Measurements from ENCODE around the gene IL1B.

IL1B gene

GRCh38 chr2:112843288-112843687 lies 6.7 kb upstream of the IL1B start:
- no peaks in the 10 kb centered on the region for H3K9me3 ChIP-seq (ENCODE audit: low read length)
- no peaks in the 10 kb centered on the region for H3K36me3 ChIP-seq (ENCODE audit: insufficient read depth, low read length)
- H3F3A ChIP-seq (ENCODE audit: insufficient read depth, low read length) = no peaks in the 10 kb centered on the region
- no peaks in the 10 kb centered on the region; the same call in 1 of the 2 replicates for H3K27me3 ChIP-seq (ENCODE audit: insufficient read depth, low read length)
- H4K20me1 ChIP-seq (ENCODE audit: insufficient read depth, low read length) = no peaks in the 10 kb centered on the region
- H3K4me1 ChIP-seq (ENCODE audit: insufficient read depth, low read length, severe bottlenecking) = no peaks in the 10 kb centered on the region
- H3K4me2 ChIP-seq (ENCODE audit: low read length) = no peak overlapping the region
- H3K9me2 ChIP-seq (ENCODE audit: low read depth, low read length) = no peaks in the 10 kb centered on the region
- H3K9ac ChIP-seq (ENCODE audit: low read length) = no peak overlapping the region
- no peaks in the 10 kb centered on the region for H3K79me2 ChIP-seq (ENCODE audit: insufficient read depth, low read length)
- no peak overlapping the region for H3K4me3 ChIP-seq (ENCODE audit: low read depth, low read length, poor library complexity, severe bottlenecking)
- no peak overlapping the region for H2AFZ ChIP-seq (ENCODE audit: low read length)
- TF ChIP-seq EZH2 (IDR thresholded peaks at IDR 0.05; ENCODE audit: borderline replicate concordance, low read length) = no peak
- TF ChIP-seq, protein P1, sequence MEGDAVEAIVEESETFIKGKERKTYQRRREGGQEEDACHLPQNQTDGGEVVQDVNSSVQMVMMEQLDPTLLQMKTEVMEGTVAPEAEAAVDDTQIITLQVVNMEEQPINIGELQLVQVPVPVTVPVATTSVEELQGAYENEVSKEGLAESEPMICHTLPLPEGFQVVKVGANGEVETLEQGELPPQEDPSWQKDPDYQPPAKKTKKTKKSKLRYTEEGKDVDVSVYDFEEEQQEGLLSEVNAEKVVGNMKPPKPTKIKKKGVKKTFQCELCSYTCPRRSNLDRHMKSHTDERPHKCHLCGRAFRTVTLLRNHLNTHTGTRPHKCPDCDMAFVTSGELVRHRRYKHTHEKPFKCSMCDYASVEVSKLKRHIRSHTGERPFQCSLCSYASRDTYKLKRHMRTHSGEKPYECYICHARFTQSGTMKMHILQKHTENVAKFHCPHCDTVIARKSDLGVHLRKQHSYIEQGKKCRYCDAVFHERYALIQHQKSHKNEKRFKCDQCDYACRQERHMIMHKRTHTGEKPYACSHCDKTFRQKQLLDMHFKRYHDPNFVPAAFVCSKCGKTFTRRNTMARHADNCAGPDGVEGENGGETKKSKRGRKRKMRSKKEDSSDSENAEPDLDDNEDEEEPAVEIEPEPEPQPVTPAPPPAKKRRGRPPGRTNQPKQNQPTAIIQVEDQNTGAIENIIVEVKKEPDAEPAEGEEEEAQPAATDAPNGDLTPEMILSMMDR (IDR thresholded peaks at IDR 0.05; ENCODE audit: low read length) = no peak
- no peak overlapping the region for H3K27ac ChIP-seq (ENCODE audit: low read depth, low read length, poor library complexity, severe bottlenecking)

GRCh38 chr2:112841295-112842044 lies 4.9 kb upstream of the IL1B start:
- H2AFZ ChIP-seq (ENCODE audit: low read length) = no peak overlapping the region
- H3K79me2 ChIP-seq (ENCODE audit: insufficient read depth, low read length) = no peaks in the 10 kb centered on the region
- H4K20me1 ChIP-seq (ENCODE audit: insufficient read depth, low read length) = no peaks in the 10 kb centered on the region
- H3K27ac ChIP-seq (ENCODE audit: low read depth, low read length, poor library complexity, severe bottlenecking) = no peak overlapping the region
- no peaks in the 10 kb centered on the region for H3K4me1 ChIP-seq (ENCODE audit: insufficient read depth, low read length, severe bottlenecking)
- H3K27me3 ChIP-seq (ENCODE audit: insufficient read depth, low read length) = no peaks in the 10 kb centered on the region; the same call in 1 of the 2 replicates
- H3K36me3 ChIP-seq (ENCODE audit: insufficient read depth, low read length) = no peaks in the 10 kb centered on the region
- TF ChIP-seq, protein P1 (IDR thresholded peaks at IDR 0.05; ENCODE audit: low read length) = no peak
- no peak for TF ChIP-seq EZH2 (IDR thresholded peaks at IDR 0.05; ENCODE audit: borderline replicate concordance, low read length)
- H3K9me3 ChIP-seq (ENCODE audit: low read length) = no peaks in the 10 kb centered on the region
- H3K4me3 ChIP-seq (ENCODE audit: low read depth, low read length, poor library complexity, severe bottlenecking) = no peak overlapping the region
- H3K4me2 ChIP-seq (ENCODE audit: low read length) = no peak overlapping the region
- H3K9me2 ChIP-seq (ENCODE audit: low read depth, low read length) = no peaks in the 10 kb centered on the region
- H3K9ac ChIP-seq (ENCODE audit: low read length) = no peak overlapping the region
- no peaks in the 10 kb centered on the region for H3F3A ChIP-seq (ENCODE audit: insufficient read depth, low read length)

GRCh38 chr2:112840068-112840445 lies 3.5 kb upstream of the IL1B start:
- H3K4me3 ChIP-seq (ENCODE audit: low read depth, low read length, poor library complexity, severe bottlenecking) = no peak overlapping the region
- H3K9ac ChIP-seq (ENCODE audit: low read length) = no peak overlapping the region
- H3K4me2 ChIP-seq (ENCODE audit: low read length) = no peak overlapping the region
- H3K27ac ChIP-seq (ENCODE audit: low read depth, low read length, poor library complexity, severe bottlenecking) = no peak overlapping the region
- H3F3A ChIP-seq (ENCODE audit: insufficient read depth, low read length) = no peaks in the 10 kb centered on the region
- no peaks in the 10 kb centered on the region for H3K9me2 ChIP-seq (ENCODE audit: low read depth, low read length)
- H3K36me3 ChIP-seq (ENCODE audit: insufficient read depth, low read length) = no peaks in the 10 kb centered on the region
- H3K79me2 ChIP-seq (ENCODE audit: insufficient read depth, low read length) = no peaks in the 10 kb centered on the region
- H2AFZ ChIP-seq (ENCODE audit: low read length) = no peak overlapping the region
- no peaks in the 10 kb centered on the region for H3K4me1 ChIP-seq (ENCODE audit: insufficient read depth, low read length, severe bottlenecking)
- TF ChIP-seq EZH2 (IDR thresholded peaks at IDR 0.05; ENCODE audit: borderline replicate concordance, low read length) = no peak
- TF ChIP-seq, protein P1 (IDR thresholded peaks at IDR 0.05; ENCODE audit: low read length) = no peak
- no peaks in the 10 kb centered on the region; the same call in 1 of the 2 replicates for H3K27me3 ChIP-seq (ENCODE audit: insufficient read depth, low read length)
- H3K9me3 ChIP-seq (ENCODE audit: low read length) = no peaks in the 10 kb centered on the region
- H4K20me1 ChIP-seq (ENCODE audit: insufficient read depth, low read length) = no peaks in the 10 kb centered on the region

All from OCI-LY1 (cell line).